SK-N-SH (cell line): ENCODE measurements around the gene APH1A. TPM values are rescaled to one million over a fixed set of nuclear protein-coding genes. Genes with fewer than 3 reads are reported as not detected.

Source experiments
- CTCF ChIA-PET: fragments of 300-600, 350-600 bp; formaldehyde crosslinking; extraction: SDS; loops from one replicate; lab custom pipeline; 2021; lab: Yijun Ruan, JAX
- POLR2A ChIA-PET: fragments of 350-600 bp; sonication (Branson Sonifier 250); formaldehyde crosslinking; extraction: SDS; loops from one replicate; lab custom pipeline; 2020; ENCODE audit warnings: antibody characterized with exemption, inconsistent platforms; lab: Yijun Ruan, JAX
- DNase-seq: peaks from one replicate; pipeline ENCODE4 v3.0.0; 2012
- H2AFZ ChIP-seq: fragments of 200-600 bp; sonication (generic); 2 replicates; pipeline ENCODE4 v1.8.1; 2016; ENCODE audit warnings: antibody characterized with exemption, mild to moderate bottlenecking, low read depth
- H3F3A ChIP-seq: fragments of 200-600 bp; sonication (generic); replicated peaks from 2 replicates; pipeline ENCODE3; 2016; ENCODE audit warnings: antibody characterized with exemption, mild to moderate bottlenecking; ENCODE audit not compliant: insufficient read depth
- H3K27ac ChIP-seq, 2 experiments: fragments of 200-500 bp in 1 of 2; fragments of 200-600 bp in 1 of 2; sonication (Bioruptor generic) in 1 of 2; sonication (generic), shearing (Covaris generic) in 1 of 2; 2 replicates each; pipeline versions ENCODE4 v1.5.1 to v1.6.1; 2014 to 2016; ENCODE audit warnings: low read depth in 2 of 2, inconsistent platforms in 1 of 2, low read length in 1 of 2, mild to moderate bottlenecking in 1 of 2, mixed read lengths in 1 of 2
- H3K27me3 ChIP-seq: fragments of 200-600 bp; sonication (generic), shearing (Covaris generic); 2 replicates; pipeline ENCODE4 v1.6.1; 2016; ENCODE audit warnings: mixed run types; ENCODE audit not compliant: insufficient read depth
- H3K36me3 ChIP-seq, 2 experiments: fragments of 200-500 bp in 1 of 2; fragments of 200-600 bp in 1 of 2; sonication (Bioruptor generic) in 1 of 2; sonication (generic) in 1 of 2; replicated peaks in 1 of 2; 2 replicates each; pipeline versions ENCODE3 to v1.5.1; 2014 to 2016; ENCODE audit warnings: low read length in 1 of 2, mild to moderate bottlenecking in 1 of 2; ENCODE audit not compliant: insufficient read depth in 2 of 2, control insufficient read depth in 1 of 2
- H3K4me1 ChIP-seq, 2 experiments: fragments of 200-500 bp in 1 of 2; fragments of 200-600 bp in 1 of 2; sonication (Bioruptor generic) in 1 of 2; sonication (generic), shearing (Covaris generic) in 1 of 2; 2 replicates each; pipeline versions ENCODE4 v1.5.1 to v1.6.1; 2014 to 2016; ENCODE audit warnings: low read depth in 1 of 2, low read length in 1 of 2, mixed run types in 1 of 2; ENCODE audit not compliant: insufficient read depth in 2 of 2, control insufficient read depth in 1 of 2
- H3K4me2 ChIP-seq: fragments of 200-600 bp; sonication (generic), shearing (Covaris generic); 2 replicates; pipeline ENCODE4 v1.6.1; 2017; ENCODE audit warnings: mixed run types
- H3K4me3 ChIP-seq, 2 experiments: fragments of 200-500 bp in 1 of 2; fragments of 200-600 bp in 1 of 2; sonication (Bioruptor generic) in 1 of 2; sonication (generic), shearing (Covaris generic) in 1 of 2; 2 replicates each; pipeline versions ENCODE4 v1.5.1 to v1.8.1; 2014 to 2016; ENCODE audit warnings: low read depth in 2 of 2, inconsistent platforms in 1 of 2, low read length in 1 of 2, mild to moderate bottlenecking in 1 of 2, mixed read lengths in 1 of 2, moderate library complexity in 1 of 2
- H3K79me2 ChIP-seq: fragments of 200-600 bp; sonication (generic); 2 replicates; pipeline ENCODE4 v1.8.1; 2017; ENCODE audit warnings: mild to moderate bottlenecking; ENCODE audit not compliant: insufficient read depth
- H3K9ac ChIP-seq: fragments of 200-600 bp; sonication (generic); 2 replicates; pipeline ENCODE4 v1.6.1; 2017; ENCODE audit warnings: mixed run types
- H3K9me2 ChIP-seq: fragments of 200-600 bp; sonication (generic); 2 replicates; pipeline ENCODE4 v1.6.1; 2017; ENCODE audit warnings: mixed run types
- H3K9me3 ChIP-seq: fragments of 200-600 bp; sonication (generic); 2 replicates; pipeline ENCODE4 v1.6.1; 2017; ENCODE audit warnings: mixed run types, mild to moderate bottlenecking, moderate library complexity
- H4K20me1 ChIP-seq: fragments of 200-600 bp; sonication (generic); 2 replicates; pipeline ENCODE4 v1.6.1; 2017; ENCODE audit warnings: mild to moderate bottlenecking, mixed run types; ENCODE audit not compliant: insufficient read depth
- CHD2 ChIP-seq: fragments of 150-350 bp; IDR thresholded peaks from 2 replicates; pipeline ENCODE4 v1.6.1; 2018; ENCODE audit warnings: low read length; ENCODE audit not compliant: partially characterized antibody
- ELF1 ChIP-seq: IDR thresholded peaks from 2 replicates; pipeline ENCODE4 v1.4.0; 2012
- EZH2phosphoT487 ChIP-seq: fragments of 200-600 bp; sonication (generic); IDR thresholded peaks from 2 replicates; pipeline ENCODE4 v1.6.1; 2017; ENCODE audit warnings: low read depth, mixed run types, mild to moderate bottlenecking, antibody characterized with exemption, moderate library complexity, borderline replicate concordance
- GABPA ChIP-seq: IDR thresholded peaks from 2 replicates; pipeline ENCODE4 v1.4.0; 2012; ENCODE audit warnings: low read depth, mild to moderate bottlenecking
- GATA2 ChIP-seq: sonication (generic); formaldehyde crosslinking; IDR thresholded peaks from 2 replicates; pipeline ENCODE4 v1.5.0; 2020; ENCODE audit warnings: mild to moderate bottlenecking, missing genetic modification reagents
- MEF2A ChIP-seq: IDR thresholded peaks from 2 replicates; pipeline ENCODE4 v1.4.0; 2012; ENCODE audit warnings: low read depth, borderline replicate concordance
- NFIC ChIP-seq: IDR thresholded peaks from 2 replicates; pipeline ENCODE4 v1.4.0; 2012; ENCODE audit warnings: borderline replicate concordance
- POLR2AphosphoS5 ChIP-seq: IDR thresholded peaks from 2 replicates; pipeline ENCODE4 v1.6.1; 2012; ENCODE audit warnings: low read depth, low read length
- RCOR1 ChIP-seq: fragments of 150-350 bp; IDR thresholded peaks from 2 replicates; pipeline ENCODE4 v1.6.1; 2017; ENCODE audit warnings: antibody characterized with exemption, low read length
- SIN3A ChIP-seq: IDR thresholded peaks from 2 replicates; pipeline ENCODE4 v1.6.1; 2012; ENCODE audit warnings: low read depth, mild to moderate bottlenecking, low read length, moderate library complexity, borderline replicate concordance
- TAF1 ChIP-seq: IDR thresholded peaks from 2 replicates; pipeline ENCODE4 v1.6.1; 2012; ENCODE audit warnings: low read depth, mild to moderate bottlenecking, low read length, moderate library complexity, borderline replicate concordance
- YY1 ChIP-seq: IDR thresholded peaks from 2 replicates; pipeline ENCODE4 v1.4.0; 2012; ENCODE audit warnings: low read depth, mild to moderate bottlenecking
- WGBS: methylation state at CpG from one replicate; pipeline ENCODE4 v1.1.6; 2017; ENCODE audit warnings: low lambda C conversion rate; 5-methylcytosine and 5-hydroxymethylcytosine counted together
- polyA plus RNA-seq, 3 experiments: library from polyadenylated mRNA; depleted of rRNA; stranded (reverse); fragments of >200 nt; gene quantifications; 2 replicates each; pipeline ENCODE4 v1.2.3, GENCODE V29; 2012
- TF ChIP-seq, protein P1 (sequence below): IDR thresholded peaks from 2 replicates; pipeline ENCODE4 v1.4.0; 2012; ENCODE audit warnings: low read depth, borderline replicate concordance
- TF ChIP-seq, protein P2 (sequence below): fragments of 150-350 bp; IDR thresholded peaks from 2 replicates; pipeline ENCODE4 v1.6.1; 2016; ENCODE audit warnings: mild to moderate bottlenecking, low read depth, low read length

APH1A gene
- polyA plus RNA-seq, 1 of the 3 experiments (the other 2 are of a cell fraction), result 175 TPM

DNA sequence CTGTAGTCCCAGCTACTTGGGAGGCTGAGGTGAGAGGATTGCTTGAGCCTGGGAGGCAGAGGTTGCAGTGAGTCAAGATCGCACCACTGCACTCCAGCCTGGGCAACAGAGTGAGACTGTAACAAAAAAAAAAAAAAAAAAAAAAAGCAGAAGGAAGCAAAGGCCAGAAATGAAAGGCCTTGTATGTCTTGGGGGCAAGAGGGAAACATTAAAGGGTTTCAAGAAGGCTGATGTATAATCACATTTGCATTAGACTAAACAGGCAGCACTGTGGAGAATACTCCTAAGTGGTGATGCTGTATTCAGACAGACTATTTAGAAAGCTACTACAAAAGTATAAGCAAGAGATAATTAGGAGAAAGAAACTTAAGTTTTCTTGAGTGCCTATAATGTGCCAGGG lies 43.3 kb downstream of the APH1A start:
- H3K36me3 ChIP-seq, result peaks cover 33 to 75% of the 10 kb centered on the region in 2 experiments
- ChIA-PET POLR2A (no interaction called here), CTCF (interaction anchor here (1.0 to 2.1 kb wide), 3 partner anchors 30 to 152 kb away, joined by 4 to 5 read pairs (median 4); no protein-coding TSS in a partner anchor)
- no peak overlapping the region for H2AFZ ChIP-seq
- 100% methylated on average over 1 of the region's 1 CpG for WGBS
- H4K20me1 ChIP-seq, result no peaks in the 10 kb centered on the region
- H3F3A ChIP-seq, result peaks cover 3% of the 10 kb centered on the region
- H3K27me3 ChIP-seq, result no peaks in the 10 kb centered on the region
- peaks cover 21% of the 10 kb centered on the region for H3K79me2 ChIP-seq
- H3K27ac ChIP-seq, result no peak overlapping the region
- no peaks in the 10 kb centered on the region for H3K9me3 ChIP-seq
- H3K9me2 ChIP-seq, result no peaks in the 10 kb centered on the region
- no peak overlapping the region for H3K9ac ChIP-seq
- no peak for TF ChIP-seq MEF2A
- no peak for TF ChIP-seq POLR2AphosphoS5
- TF ChIP-seq GATA2 (CRISPR knock-in tag), result no peak
- TF ChIP-seq RCOR1, result no peak
- TF ChIP-seq, protein P1, sequence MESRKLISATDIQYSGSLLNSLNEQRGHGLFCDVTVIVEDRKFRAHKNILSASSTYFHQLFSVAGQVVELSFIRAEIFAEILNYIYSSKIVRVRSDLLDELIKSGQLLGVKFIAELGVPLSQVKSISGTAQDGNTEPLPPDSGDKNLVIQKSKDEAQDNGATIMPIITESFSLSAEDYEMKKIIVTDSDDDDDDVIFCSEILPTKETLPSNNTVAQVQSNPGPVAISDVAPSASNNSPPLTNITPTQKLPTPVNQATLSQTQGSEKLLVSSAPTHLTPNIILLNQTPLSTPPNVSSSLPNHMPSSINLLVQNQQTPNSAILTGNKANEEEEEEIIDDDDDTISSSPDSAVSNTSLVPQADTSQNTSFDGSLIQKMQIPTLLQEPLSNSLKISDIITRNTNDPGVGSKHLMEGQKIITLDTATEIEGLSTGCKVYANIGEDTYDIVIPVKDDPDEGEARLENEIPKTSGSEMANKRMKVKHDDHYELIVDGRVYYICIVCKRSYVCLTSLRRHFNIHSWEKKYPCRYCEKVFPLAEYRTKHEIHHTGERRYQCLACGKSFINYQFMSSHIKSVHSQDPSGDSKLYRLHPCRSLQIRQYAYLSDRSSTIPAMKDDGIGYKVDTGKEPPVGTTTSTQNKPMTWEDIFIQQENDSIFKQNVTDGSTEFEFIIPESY, result no peak
- TF ChIP-seq, protein P2, sequence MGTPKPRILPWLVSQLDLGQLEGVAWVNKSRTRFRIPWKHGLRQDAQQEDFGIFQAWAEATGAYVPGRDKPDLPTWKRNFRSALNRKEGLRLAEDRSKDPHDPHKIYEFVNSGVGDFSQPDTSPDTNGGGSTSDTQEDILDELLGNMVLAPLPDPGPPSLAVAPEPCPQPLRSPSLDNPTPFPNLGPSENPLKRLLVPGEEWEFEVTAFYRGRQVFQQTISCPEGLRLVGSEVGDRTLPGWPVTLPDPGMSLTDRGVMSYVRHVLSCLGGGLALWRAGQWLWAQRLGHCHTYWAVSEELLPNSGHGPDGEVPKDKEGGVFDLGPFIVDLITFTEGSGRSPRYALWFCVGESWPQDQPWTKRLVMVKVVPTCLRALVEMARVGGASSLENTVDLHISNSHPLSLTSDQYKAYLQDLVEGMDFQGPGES, result no peak
- no peak for TF ChIP-seq NFIC
- TF ChIP-seq CHD2, result no peak
- no peak for TF ChIP-seq TAF1
- no peak for TF ChIP-seq ELF1
- DNase-seq, result no peak
- no peaks in the 10 kb centered on the region for H3K4me1 ChIP-seq
- no peak overlapping the region for H3K4me2 ChIP-seq
- no peak overlapping the region for H3K4me3 ChIP-seq

DNA sequence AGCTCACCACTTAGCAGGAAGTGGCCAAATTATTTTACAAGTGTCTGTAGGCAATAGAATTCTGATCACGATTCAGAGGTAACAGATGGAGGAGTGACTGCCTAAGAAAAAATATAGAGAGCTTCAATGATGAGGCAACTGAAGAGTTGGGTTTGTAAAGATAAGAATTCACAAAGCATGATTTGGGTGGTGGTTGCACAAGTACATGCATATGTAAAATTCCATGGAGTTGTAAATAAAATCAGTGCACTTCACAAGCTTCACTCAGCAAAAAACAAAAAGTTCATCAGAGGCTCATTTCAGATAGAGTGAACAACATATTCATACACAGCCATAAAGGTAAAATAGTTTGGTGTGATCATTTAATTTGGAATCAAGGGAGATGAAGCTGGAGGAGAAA lies 43.8 kb downstream of the APH1A start:
- POLR2A ChIA-PET, result no interaction called here
- Histone ChIP-seq H3K4me3 (no peak overlapping the region), H3K9me3 (no peaks in the 10 kb centered on the region), H3K27ac (no peak overlapping the region), H3K36me3 (peaks cover 39 to 74% of the 10 kb centered on the region in 2 experiments), H3K4me1 (no peaks in the 10 kb centered on the region), H3F3A (peaks cover 1% of the 10 kb centered on the region), H3K4me2 (no peak overlapping the region), H2AFZ (no peak overlapping the region), H4K20me1 (no peaks in the 10 kb centered on the region), H3K27me3 (no peaks in the 10 kb centered on the region), H3K79me2 (peaks cover 15% of the 10 kb centered on the region), H3K9me2 (no peaks in the 10 kb centered on the region), H3K9ac (no peak overlapping the region)
- WGBS, result 86% methylated on average over 1 of the region's 1 CpG
- CTCF ChIA-PET, result interaction anchor here (1.0 to 2.1 kb wide), 4 partner anchors 31 to 152 kb away, joined by 3 to 5 read pairs (median 4); no protein-coding TSS in a partner anchor
- DNase-seq, result no peak
- TF ChIP-seq GABPA (no peak), EZH2phosphoT487 (no peak), YY1 (no peak), SIN3A (no peak)
